ENCODE measurements around the gene ACAA1.
"Not testable (repeated sequence)": the region's sequence is repeated elsewhere in the genome, so short reads cannot be mapped to it uniquely, and the experiment has no call there.

ACAA1 gene

DNA sequence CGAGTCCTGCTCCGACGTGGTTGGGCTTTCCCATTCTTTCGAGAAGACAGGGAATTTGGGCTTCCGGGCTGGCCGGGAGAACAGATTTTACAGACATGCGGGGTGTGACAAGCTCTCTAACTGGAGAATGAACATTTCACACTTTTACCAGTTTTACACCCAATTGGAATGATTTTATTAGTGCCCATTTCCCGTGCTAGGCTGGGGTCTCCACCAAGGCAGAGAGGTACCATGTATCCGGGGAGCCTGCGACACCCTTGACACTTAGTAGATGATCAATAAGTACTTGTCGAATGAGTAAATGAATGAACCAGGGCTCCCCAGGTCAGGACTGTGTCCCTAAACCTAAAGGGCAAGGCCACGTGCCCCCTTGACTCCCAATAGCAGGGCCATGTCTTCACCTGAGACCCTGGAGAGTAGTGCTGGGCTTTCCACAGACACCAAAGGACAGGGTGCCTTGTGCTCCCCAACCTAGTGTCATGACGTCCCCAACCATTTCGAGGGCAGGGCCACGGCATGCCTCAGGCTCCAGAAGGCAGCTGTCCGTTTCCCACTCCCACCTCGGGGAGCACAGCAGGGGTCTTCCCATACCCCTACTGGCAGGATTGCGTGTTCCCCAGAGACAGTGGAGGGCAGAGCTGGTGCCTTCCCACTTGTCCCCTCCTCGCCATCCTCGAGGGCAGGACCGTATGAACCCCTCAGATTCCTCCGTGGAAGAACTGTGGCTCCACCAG lies 855 bp upstream of the ACAA1 start:
- peak; percentile 78 for FAIRE-seq

GRCh38 chr3:38136393-38136776 lies 542 bp downstream of the ACAA1 start:
- no peak for DNase-seq (ENCODE audit: insufficient read length, low spot score)
- peak; percentile 26 for FAIRE-seq

More for the DNA sequence above, 855 bp upstream of the ACAA1 start:
- no peak for DNase-seq (ENCODE audit: insufficient read length, low spot score)

- FAIRE-seq, result not testable (repeated sequence)
Measured at GRCh38 chr3:38135621-38136277, 1.2 kb downstream of the ACAA1 start.

DNA sequence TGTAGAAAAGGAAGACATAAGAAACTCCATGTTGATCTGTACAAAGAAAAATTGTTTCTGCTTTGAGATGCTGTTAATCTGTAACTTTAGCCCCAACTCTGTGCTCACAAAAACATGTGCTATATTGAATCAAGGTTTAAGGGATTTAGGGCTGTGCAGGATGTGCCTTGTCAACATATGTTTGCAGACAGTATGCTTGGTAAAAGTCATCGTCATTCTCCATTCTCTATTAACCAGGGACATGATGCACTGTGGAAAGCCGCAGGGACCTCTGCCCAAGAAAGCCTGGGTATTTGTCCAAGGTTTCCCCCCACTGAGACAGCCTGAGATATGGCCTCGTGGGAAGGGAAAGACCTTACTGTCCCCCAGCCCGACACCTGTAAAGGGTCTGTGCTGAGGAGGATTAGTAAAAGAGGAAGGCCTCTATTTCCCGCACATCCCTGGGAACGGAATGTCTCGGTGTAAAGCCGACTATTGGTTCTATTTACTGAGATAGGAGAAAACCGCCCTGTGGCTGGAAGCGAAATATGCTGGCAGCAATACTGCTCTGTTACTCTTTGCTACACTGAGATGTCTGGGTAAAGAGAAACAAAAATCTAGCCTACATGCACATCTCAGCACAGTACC lies 2.3 kb downstream of the ACAA1 start:
- not testable (repeated sequence) for FAIRE-seq; DNase-seq (ENCODE audit: insufficient read length, low spot score)

More at GRCh38 chr3:38135621-38136277, 1.2 kb downstream of the ACAA1 start:
- not testable (repeated sequence) for DNase-seq (ENCODE audit: insufficient read length, low spot score)

DNA sequence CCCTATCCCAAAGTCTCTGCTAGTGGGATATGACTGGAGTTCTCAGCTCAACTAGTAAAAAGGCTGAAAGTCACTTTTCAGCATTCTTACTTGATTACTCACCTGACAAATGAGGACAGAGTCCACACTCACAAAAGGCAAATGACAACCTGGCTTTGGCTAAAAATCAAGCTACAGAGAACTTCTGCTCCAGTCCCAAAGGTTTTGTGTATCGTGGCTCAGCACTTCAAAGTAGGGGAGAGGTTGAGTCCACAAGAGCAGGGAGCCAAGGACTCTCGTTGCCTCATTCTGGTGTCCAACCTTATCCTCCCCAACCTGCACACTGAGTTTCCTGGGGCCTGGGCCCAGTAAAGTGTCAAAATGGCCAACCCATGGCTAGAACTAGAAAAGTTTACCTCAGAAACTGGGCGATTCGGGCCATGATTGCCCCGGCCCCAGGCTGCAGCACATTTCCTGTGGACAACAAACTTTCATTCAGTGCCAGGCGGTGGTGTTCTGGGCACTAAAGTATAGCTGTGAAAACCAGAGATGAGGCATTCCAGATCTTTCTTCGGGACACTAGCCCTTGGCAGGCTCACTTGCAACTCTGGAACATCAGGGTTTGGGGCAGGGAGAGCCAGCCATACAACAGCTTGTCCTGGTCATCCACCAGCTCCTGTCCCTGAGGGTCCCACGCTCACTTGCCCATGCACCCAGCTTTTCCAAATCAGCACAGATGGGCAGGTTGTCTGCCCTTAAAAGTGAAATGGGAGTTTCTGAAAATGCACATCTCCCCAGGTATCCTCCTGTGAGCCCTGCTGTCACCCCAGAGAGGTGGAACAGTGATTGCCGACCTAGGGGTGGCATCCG lies 3.1 kb downstream of the ACAA1 start:
- DNase-seq (ENCODE audit: insufficient read length, low spot score) (no peak), FAIRE-seq (no peak)

DNA sequence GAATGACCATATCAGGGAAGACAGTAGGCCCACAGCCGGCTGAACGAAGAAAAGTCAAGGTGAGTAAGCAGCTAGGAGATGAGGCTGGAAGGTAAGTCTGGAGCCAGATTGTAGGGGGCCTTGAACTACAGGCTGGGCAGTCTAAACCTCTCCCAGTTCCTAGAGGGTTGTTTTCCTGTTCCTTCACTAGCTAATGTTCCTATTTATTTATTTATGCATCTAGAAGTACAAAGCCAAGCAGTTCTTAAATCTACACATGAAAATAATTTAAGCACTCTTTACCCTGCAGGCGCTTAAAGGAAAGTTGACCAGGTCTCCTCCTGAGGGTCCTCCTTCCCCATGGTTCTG lies 3.7 kb downstream of the ACAA1 start:
- FAIRE-seq (no peak), DNase-seq (ENCODE audit: insufficient read length, low spot score) (no peak)

DNA sequence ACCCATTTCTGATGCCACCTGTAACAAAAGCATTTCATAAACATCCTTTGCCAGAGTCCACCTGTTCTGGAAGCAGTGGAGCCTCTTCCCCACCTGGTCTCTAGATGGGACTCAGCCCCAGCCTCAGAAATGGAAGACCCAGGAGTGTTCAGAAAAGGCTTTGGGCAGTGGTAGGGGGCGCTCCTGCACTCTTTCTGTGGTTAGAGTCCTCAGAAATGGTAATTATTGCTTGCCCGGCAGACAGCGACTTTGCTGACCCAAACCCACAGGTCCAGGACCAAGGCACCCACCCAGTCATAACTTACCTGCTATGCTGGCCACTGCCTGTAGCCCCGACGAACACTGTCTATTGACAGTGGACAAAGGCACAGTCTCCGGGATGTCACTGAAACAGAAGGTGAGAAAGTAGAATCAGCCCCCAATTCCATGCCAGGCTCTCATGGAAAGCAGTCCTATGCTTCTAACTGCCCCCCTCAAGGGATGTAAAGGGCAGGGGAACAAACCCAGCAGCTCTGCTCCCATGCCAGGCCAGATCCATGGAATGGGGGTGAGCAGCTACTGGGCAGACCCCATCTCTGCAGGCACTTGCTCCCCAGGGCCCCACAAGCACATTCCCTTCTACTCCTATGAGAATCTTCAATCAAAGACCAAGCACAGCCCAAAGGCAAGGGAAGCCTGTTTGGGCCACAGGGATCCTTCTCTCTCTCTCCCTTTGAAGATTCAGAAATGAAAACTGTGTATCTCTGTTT lies 5.1 kb downstream of the ACAA1 start:
- DNase-seq (ENCODE audit: insufficient read length, low spot score) (no peak), FAIRE-seq (no peak)

DNA sequence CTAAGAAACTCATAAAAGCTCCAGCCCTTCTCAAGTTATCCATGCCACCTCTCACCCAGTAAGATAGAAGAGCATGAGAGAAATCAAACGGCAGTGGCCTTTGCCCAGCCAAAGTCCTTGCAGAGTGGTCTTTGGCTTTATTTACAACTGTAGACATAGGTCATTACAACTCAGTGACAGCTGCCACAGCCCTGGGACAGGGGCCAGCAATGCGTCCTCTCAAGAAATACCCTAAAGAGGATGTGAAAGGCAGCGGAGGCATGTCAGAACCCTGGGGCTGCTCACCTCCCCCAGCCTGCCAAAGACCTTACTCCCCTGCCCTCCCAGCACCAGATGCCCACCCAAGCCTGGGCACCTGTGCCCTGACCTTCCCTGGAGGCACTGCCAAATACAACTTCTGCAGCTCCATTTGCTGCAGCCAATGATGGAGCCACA lies 6.3 kb downstream of the ACAA1 start:
- DNase-seq (ENCODE audit: insufficient read length, low spot score) (no peak), FAIRE-seq (no peak)

- FAIRE-seq (no peak), DNase-seq (ENCODE audit: insufficient read length, low spot score) (no peak)
Measured at GRCh38 chr3:38129058-38129457, 7.9 kb downstream of the ACAA1 start.

GRCh38 chr3:38128303-38128655 lies 8.6 kb downstream of the ACAA1 start:
- FAIRE-seq, result no peak
- DNase-seq (ENCODE audit: insufficient read length, low spot score), result no peak

DNA sequence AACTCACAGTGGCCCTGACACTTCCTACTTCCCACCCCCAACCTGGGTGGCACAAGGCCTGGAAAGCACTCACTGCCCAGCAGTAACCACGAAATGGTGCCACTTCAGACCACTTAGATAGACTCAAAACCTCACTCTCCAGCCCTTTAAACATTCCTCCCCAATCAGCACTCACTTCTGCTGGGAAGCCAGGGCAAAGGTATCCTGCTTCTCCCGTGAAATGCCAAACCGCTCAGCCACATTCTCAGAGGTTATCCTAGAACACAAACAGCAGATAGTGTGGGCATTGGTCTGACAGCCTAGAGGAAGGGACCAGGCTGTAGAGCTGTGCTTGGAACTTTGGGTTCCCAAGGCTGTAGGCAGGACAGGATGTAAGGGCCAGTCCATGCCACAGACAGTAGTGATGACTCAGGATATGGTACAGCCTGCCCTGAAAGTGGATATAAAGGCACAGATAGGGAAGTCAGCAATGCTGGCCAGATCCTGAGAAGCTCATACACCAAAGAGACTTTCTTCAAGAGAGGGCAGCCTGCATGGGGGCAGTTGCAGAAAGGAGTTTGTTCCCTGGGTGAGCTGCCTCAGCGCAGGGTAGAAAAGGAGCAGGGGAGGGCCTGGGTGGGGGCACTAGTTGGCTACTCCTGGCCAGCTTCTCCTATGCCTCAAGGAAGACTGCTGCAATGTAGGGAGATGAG lies 9.2 kb downstream of the ACAA1 start:
- no peak for FAIRE-seq
- no peak for DNase-seq (ENCODE audit: insufficient read length, low spot score)

- FAIRE-seq (no peak), DNase-seq (ENCODE audit: insufficient read length, low spot score) (no peak)
Measured at GRCh38 chr3:38126121-38126892, 10.6 kb downstream of the ACAA1 start.

GRCh38 chr3:38125305-38126120 lies 11.4 kb downstream of the ACAA1 start:
- no peak for FAIRE-seq
- DNase-seq (ENCODE audit: insufficient read length, low spot score), result no peak

DNA sequence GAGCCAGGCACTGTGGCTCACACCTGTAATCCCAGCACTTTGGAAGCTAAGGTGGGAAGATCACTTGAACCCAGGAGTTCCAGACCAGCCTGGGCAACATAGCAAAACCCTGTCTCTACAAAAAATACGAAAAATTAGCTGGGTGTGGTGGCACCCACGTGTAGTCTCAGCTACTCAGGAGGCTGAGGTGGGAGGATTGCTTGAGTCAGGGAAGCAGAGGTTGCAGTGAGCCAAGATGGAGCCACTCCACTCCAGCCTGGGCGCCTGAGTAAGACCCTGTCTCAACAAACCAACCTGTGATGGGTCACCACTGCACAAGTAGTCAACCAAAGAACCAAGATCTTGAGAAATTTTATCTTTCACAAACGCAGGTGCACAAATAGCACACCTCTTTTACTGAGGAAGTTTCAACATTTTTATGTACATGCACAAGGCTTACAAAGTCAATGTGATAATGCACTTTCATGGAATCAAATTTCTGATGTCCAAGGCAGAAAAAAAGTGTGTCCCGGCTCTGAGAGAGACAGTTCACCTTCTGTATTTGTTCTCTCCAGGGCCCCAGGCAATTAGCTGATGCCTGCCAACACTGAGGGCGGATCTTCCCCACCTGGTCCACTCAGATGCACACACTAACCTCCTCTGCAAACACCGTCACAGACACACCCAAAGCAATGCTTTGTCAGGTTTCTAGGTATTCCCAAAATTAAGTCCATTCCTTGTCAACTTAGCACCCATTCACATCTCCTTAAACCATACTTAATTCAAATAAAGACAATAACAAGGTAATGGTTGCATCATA lies 12.4 kb downstream of the ACAA1 start:
- DNase-seq (ENCODE audit: insufficient read length, low spot score), result no peak
- FAIRE-seq, result no peak

GRCh38 chr3:38122712-38123290 lies 14.1 kb downstream of the ACAA1 start:
- no peak for DNase-seq (ENCODE audit: insufficient read length, low spot score)
- FAIRE-seq, result no peak

GRCh38 chr3:38121832-38122461 lies 15.0 kb downstream of the ACAA1 start:
- FAIRE-seq, result no peak

GRCh38 chr3:38121451-38121831 lies 15.5 kb downstream of the ACAA1 start:
- no peak for FAIRE-seq
- no peak for DNase-seq (ENCODE audit: insufficient read length, low spot score)

More at GRCh38 chr3:38121832-38122461, 15.0 kb downstream of the ACAA1 start:
- no peak for DNase-seq (ENCODE audit: insufficient read length, low spot score)

All from GM19239 (cell line).